ENCODE data around the gene ATP8B3.

DNA sequence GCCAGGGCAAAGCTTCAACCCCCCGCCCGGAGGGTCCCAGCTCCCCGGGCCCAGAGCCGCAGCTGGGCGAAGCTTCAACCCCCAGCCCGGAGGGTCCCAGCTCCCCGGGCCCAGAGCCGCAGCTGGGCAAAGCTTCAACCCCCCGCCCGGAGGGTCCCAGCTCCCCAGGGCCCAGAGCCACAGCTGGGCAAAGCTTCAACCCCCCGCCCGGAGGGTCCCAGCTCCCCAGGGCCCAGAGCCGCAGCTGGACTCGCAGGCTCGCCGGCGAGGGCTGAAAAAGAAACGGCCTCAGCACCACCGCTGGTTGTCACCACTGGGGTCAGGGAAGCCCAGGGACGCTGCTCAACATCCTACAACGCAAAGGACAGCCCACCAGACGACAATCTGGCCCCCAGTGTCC is 31.0 kb upstream of the ATP8B3 start:
- TF ChIP-seq, protein P1, sequence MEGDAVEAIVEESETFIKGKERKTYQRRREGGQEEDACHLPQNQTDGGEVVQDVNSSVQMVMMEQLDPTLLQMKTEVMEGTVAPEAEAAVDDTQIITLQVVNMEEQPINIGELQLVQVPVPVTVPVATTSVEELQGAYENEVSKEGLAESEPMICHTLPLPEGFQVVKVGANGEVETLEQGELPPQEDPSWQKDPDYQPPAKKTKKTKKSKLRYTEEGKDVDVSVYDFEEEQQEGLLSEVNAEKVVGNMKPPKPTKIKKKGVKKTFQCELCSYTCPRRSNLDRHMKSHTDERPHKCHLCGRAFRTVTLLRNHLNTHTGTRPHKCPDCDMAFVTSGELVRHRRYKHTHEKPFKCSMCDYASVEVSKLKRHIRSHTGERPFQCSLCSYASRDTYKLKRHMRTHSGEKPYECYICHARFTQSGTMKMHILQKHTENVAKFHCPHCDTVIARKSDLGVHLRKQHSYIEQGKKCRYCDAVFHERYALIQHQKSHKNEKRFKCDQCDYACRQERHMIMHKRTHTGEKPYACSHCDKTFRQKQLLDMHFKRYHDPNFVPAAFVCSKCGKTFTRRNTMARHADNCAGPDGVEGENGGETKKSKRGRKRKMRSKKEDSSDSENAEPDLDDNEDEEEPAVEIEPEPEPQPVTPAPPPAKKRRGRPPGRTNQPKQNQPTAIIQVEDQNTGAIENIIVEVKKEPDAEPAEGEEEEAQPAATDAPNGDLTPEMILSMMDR (conservative IDR thresholded peaks at IDR 0.05; ENCODE audit: low read depth, low read length), result no peak
- no peak for TF ChIP-seq EZH2 (IDR thresholded peaks at IDR 0.05; ENCODE audit: borderline replicate concordance, low read depth, low read length, poor library complexity, severe bottlenecking)
